Duodenal mucosa (tissue), 2 donors: Measurements from ENCODE around the gene ZBED4.
A peak's percentile ranks its signal among the peaks of the same experiment; 100 is the strongest.

Experiments
- H3K27ac ChIP-seq: one replicate; pipeline ENCODE4 v1.7.0; 2013; ENCODE audit warnings: low read depth, low read length
- H3K27me3 ChIP-seq, 2 donors: one replicate each; pipeline ENCODE4 v1.7.0; 2013; ENCODE audit warnings: low read length in 2 of 2, control low read depth in 1 of 2; ENCODE audit not compliant: insufficient read depth in 2 of 2, control insufficient read depth in 1 of 2
- H3K36me3 ChIP-seq, 2 donors: one replicate each; pipeline ENCODE4 v1.7.0; 2013; ENCODE audit warnings: low read length in 2 of 2, control low read depth in 1 of 2; ENCODE audit not compliant: insufficient read depth in 2 of 2, control insufficient read depth in 1 of 2
- H3K4me1 ChIP-seq, 2 donors: one replicate each; pipeline ENCODE4 v1.7.0; 2013; ENCODE audit warnings: low read length in 2 of 2, control low read depth in 1 of 2; ENCODE audit not compliant: insufficient read depth in 2 of 2, control insufficient read depth in 1 of 2
- H3K4me3 ChIP-seq, 2 donors: one replicate each; pipeline ENCODE4 v1.7.0; 2013; ENCODE audit warnings: low read length in 2 of 2, low read depth in 1 of 2
- H3K9ac ChIP-seq, 2 donors: one replicate each; pipeline ENCODE4 v1.7.0; 2013; ENCODE audit warnings: low read length in 2 of 2, low read depth in 1 of 2
- H3K9me3 ChIP-seq, 2 donors: one replicate each; pipeline ENCODE4 v1.7.0; 2013; ENCODE audit warnings: low read length in 2 of 2, control low read depth in 1 of 2; ENCODE audit not compliant: control insufficient read depth in 1 of 2

ZBED4 gene

GRCh38 chr22:49928555-49929210 is 75.0 kb downstream of the ZBED4 start:
- H3K4me3 ChIP-seq: no peak overlapping the region
- H3K27me3 ChIP-seq: no peaks in the 10 kb centered on the region
- H3K27ac ChIP-seq: no peak overlapping the region
- peaks cover 0 to 12% of the 10 kb centered on the region in 2 donors for H3K36me3 ChIP-seq
- H3K4me1 ChIP-seq: peaks cover 14 to 19% of the 10 kb centered on the region in 2 donors
- no peak overlapping the region for H3K9ac ChIP-seq
- H3K9me3 ChIP-seq: no peaks in the 10 kb centered on the region

GRCh38 chr22:49929211-49929979 is 75.8 kb downstream of the ZBED4 start:
- H3K4me3 ChIP-seq: peak overlapping the region in 1 of 2 donors; percentile 28
- no peak overlapping the region for H3K27ac ChIP-seq
- peaks cover 19 to 26% of the 10 kb centered on the region in 2 donors for H3K4me1 ChIP-seq
- H3K36me3 ChIP-seq: peaks cover 0 to 8% of the 10 kb centered on the region in 2 donors
- no peaks in the 10 kb centered on the region for H3K9me3 ChIP-seq
- H3K27me3 ChIP-seq: no peaks in the 10 kb centered on the region
- no peak overlapping the region for H3K9ac ChIP-seq

GRCh38 chr22:49929994-49930575 is 76.4 kb downstream of the ZBED4 start:
- Histone ChIP-seq H3K27ac (no peak overlapping the region), H3K9ac (peak overlapping the region in 1 of 2 donors; percentile 2), H3K27me3 (no peaks in the 10 kb centered on the region), H3K4me1 (peaks cover 24 to 32% of the 10 kb centered on the region in 2 donors), H3K4me3 (peak overlapping the region in 1 of 2 donors; percentile 28), H3K9me3 (no peaks in the 10 kb centered on the region), H3K36me3 (peaks cover 0 to 7% of the 10 kb centered on the region in 2 donors)

- peak overlapping the region in 1 of 2 donors; percentile 2 for H3K9ac ChIP-seq
- H3K9me3 ChIP-seq: no peaks in the 10 kb centered on the region
- H3K27me3 ChIP-seq: no peaks in the 10 kb centered on the region
- H3K27ac ChIP-seq: no peak overlapping the region
- no peak overlapping the region for H3K4me3 ChIP-seq
- H3K4me1 ChIP-seq: peaks cover 23 to 32% of the 10 kb centered on the region in 2 donors
- H3K36me3 ChIP-seq: peaks cover 0 to 7% of the 10 kb centered on the region in 2 donors
These were observed 77.2 kb downstream of the ZBED4 start for GRCh38 chr22:49930596-49931412.

- H3K4me3 ChIP-seq: no peak overlapping the region
- H3K36me3 ChIP-seq: no peaks in the 10 kb centered on the region
These were observed 79.9 kb downstream of the ZBED4 start for GRCh38 chr22:49933236-49934159.

GRCh38 chr22:49934160-49934890 is 80.7 kb downstream of the ZBED4 start:
- peak overlapping the region; percentile 84 for H3K27ac ChIP-seq
- H3K4me3 ChIP-seq: peak overlapping the region; percentile 48 to 60
- no peaks in the 10 kb centered on the region for H3K36me3 ChIP-seq
- H3K4me1 ChIP-seq: peaks cover 32 to 36% of the 10 kb centered on the region in 2 donors
- H3K9ac ChIP-seq: peak overlapping the region; percentile 33 to 70
- H3K27me3 ChIP-seq: no peaks in the 10 kb centered on the region
- no peaks in the 10 kb centered on the region for H3K9me3 ChIP-seq

More at GRCh38 chr22:49933236-49934159, 79.9 kb downstream of the ZBED4 start:
- Histone ChIP-seq H3K4me1 (peaks cover 32 to 36% of the 10 kb centered on the region in 2 donors), H3K9me3 (no peaks in the 10 kb centered on the region), H3K27ac (peak overlapping the region; percentile 84), H3K27me3 (no peaks in the 10 kb centered on the region), H3K9ac (peak overlapping the region in 1 of 2 donors; percentile 70)

- H3K4me1 ChIP-seq: peaks cover 27 to 32% of the 10 kb centered on the region in 2 donors
- peak overlapping the region; percentile 48 to 60 for H3K4me3 ChIP-seq
These were observed 81.4 kb downstream of the ZBED4 start for GRCh38 chr22:49934891-49935557.

GRCh38 chr22:49935561-49935960 is 81.9 kb downstream of the ZBED4 start:
- Histone ChIP-seq H3K4me1 (peaks cover 26 to 32% of the 10 kb centered on the region in 2 donors), H3K36me3 (no peaks in the 10 kb centered on the region), H3K9ac (no peak overlapping the region), H3K27ac (no peak overlapping the region), H3K9me3 (no peaks in the 10 kb centered on the region), H3K4me3 (no peak overlapping the region), H3K27me3 (no peaks in the 10 kb centered on the region)

More at GRCh38 chr22:49934891-49935557, 81.4 kb downstream of the ZBED4 start:
- peak overlapping the region; percentile 84 for H3K27ac ChIP-seq
- no peaks in the 10 kb centered on the region for H3K9me3 ChIP-seq
- no peaks in the 10 kb centered on the region for H3K27me3 ChIP-seq
- peak overlapping the region in 1 of 2 donors; percentile 70 for H3K9ac ChIP-seq
- no peaks in the 10 kb centered on the region for H3K36me3 ChIP-seq
